ENCODE results near the gene CYLD.

The CYLD gene

GRCh38 chr16:50744881-50745280 lies 3.0 kb downstream of the CYLD start:
- H3K36me3 ChIP-seq (ENCODE audit: insufficient read depth, low read depth, low read length), result no peaks in the 10 kb centered on the region
- H3K27ac ChIP-seq (ENCODE audit: low read length), result no peak overlapping the region
- peaks cover 25% of the 10 kb centered on the region for H3K4me1 ChIP-seq (ENCODE audit: insufficient read depth, low read length)
- no peak overlapping the region; the same call in 1 of the 2 replicates for H3K9ac ChIP-seq (ENCODE audit: low read depth, low read length)
- peak overlapping the region; percentile 82; the same call in 1 of the 2 replicates for H3K4me3 ChIP-seq (ENCODE audit: low read length)
- no peaks in the 10 kb centered on the region for H3K9me3 ChIP-seq (ENCODE audit: insufficient read depth, low read depth, low read length)
- H3K27me3 ChIP-seq (ENCODE audit: insufficient read depth, low read length), result no peaks in the 10 kb centered on the region

- Histone ChIP-seq H3K27me3 (ENCODE audit: insufficient read depth, low read length) (no peaks in the 10 kb centered on the region), H3K9me3 (ENCODE audit: insufficient read depth, low read depth, low read length) (no peaks in the 10 kb centered on the region), H3K4me1 (ENCODE audit: insufficient read depth, low read length) (peaks cover 25% of the 10 kb centered on the region), H3K27ac (ENCODE audit: low read length) (no peak overlapping the region), H3K4me3 (ENCODE audit: low read length) (no peak overlapping the region), H3K9ac (ENCODE audit: low read depth, low read length) (no peak overlapping the region), H3K36me3 (ENCODE audit: insufficient read depth, low read depth, low read length) (no peaks in the 10 kb centered on the region)
Observed at GRCh38 chr16:50745940-50746339, 4.1 kb downstream of the CYLD start.

GRCh38 chr16:50747207-50747956 lies 5.5 kb downstream of the CYLD start:
- peaks cover 25% of the 10 kb centered on the region for H3K4me1 ChIP-seq (ENCODE audit: insufficient read depth, low read length)
- no peak overlapping the region for H3K9ac ChIP-seq (ENCODE audit: low read depth, low read length)
- H3K27me3 ChIP-seq (ENCODE audit: insufficient read depth, low read length), result no peaks in the 10 kb centered on the region
- H3K4me3 ChIP-seq (ENCODE audit: low read length), result no peak overlapping the region
- H3K27ac ChIP-seq (ENCODE audit: low read length), result no peak overlapping the region
- no peaks in the 10 kb centered on the region for H3K9me3 ChIP-seq (ENCODE audit: insufficient read depth, low read depth, low read length)
- H3K36me3 ChIP-seq (ENCODE audit: insufficient read depth, low read depth, low read length), result no peaks in the 10 kb centered on the region

GRCh38 chr16:50751528-50751927 lies 9.6 kb downstream of the CYLD start:
- no peaks in the 10 kb centered on the region for H3K4me1 ChIP-seq (ENCODE audit: insufficient read depth, low read length)
- H3K9me3 ChIP-seq (ENCODE audit: insufficient read depth, low read depth, low read length), result no peaks in the 10 kb centered on the region
- 0 out of 2 replicates have a peak, but pooled peaks cover 4% of the 10 kb centered on the region for H3K36me3 ChIP-seq (ENCODE audit: insufficient read depth, low read depth, low read length)
- no peaks in the 10 kb centered on the region for H3K27me3 ChIP-seq (ENCODE audit: insufficient read depth, low read length)
- no peak overlapping the region for H3K27ac ChIP-seq (ENCODE audit: low read length)
- H3K4me3 ChIP-seq (ENCODE audit: low read length), result no peak overlapping the region
- H3K9ac ChIP-seq (ENCODE audit: low read depth, low read length), result no peak overlapping the region

GRCh38 chr16:50752471-50753235 lies 10.8 kb downstream of the CYLD start:
- Histone ChIP-seq H3K9ac (ENCODE audit: low read depth, low read length) (no peak overlapping the region), H3K4me1 (ENCODE audit: insufficient read depth, low read length) (no peaks in the 10 kb centered on the region), H3K27ac (ENCODE audit: low read length) (no peak overlapping the region), H3K9me3 (ENCODE audit: insufficient read depth, low read depth, low read length) (no peaks in the 10 kb centered on the region), H3K36me3 (ENCODE audit: insufficient read depth, low read depth, low read length) (0 out of 2 replicates have a peak, but pooled peaks cover 4% of the 10 kb centered on the region), H3K27me3 (ENCODE audit: insufficient read depth, low read length) (no peaks in the 10 kb centered on the region), H3K4me3 (ENCODE audit: low read length) (no peak overlapping the region)

GRCh38 chr16:50756473-50756872 lies 14.6 kb downstream of the CYLD start:
- no peak overlapping the region for H3K27ac ChIP-seq (ENCODE audit: low read length)
- H3K27me3 ChIP-seq (ENCODE audit: insufficient read depth, low read length), result no peaks in the 10 kb centered on the region
- H3K9ac ChIP-seq (ENCODE audit: low read depth, low read length), result no peak overlapping the region
- H3K4me1 ChIP-seq (ENCODE audit: insufficient read depth, low read length), result no peaks in the 10 kb centered on the region
- no peaks in the 10 kb centered on the region for H3K9me3 ChIP-seq (ENCODE audit: insufficient read depth, low read depth, low read length)
- H3K4me3 ChIP-seq (ENCODE audit: low read length), result no peak overlapping the region
- H3K36me3 ChIP-seq (ENCODE audit: insufficient read depth, low read depth, low read length), result 0 out of 2 replicates have a peak, but pooled peaks cover 4% of the 10 kb centered on the region

GRCh38 chr16:50761267-50761666 lies 19.4 kb downstream of the CYLD start:
- Histone ChIP-seq H3K27me3 (ENCODE audit: insufficient read depth, low read length) (no peaks in the 10 kb centered on the region), H3K9me3 (ENCODE audit: insufficient read depth, low read depth, low read length) (peaks cover 3% of the 10 kb centered on the region; the same call in 1 of the 2 replicates), H3K9ac (ENCODE audit: low read depth, low read length) (no peak overlapping the region)

GRCh38 chr16:50762241-50762640 lies 20.4 kb downstream of the CYLD start:
- Histone ChIP-seq H3K27ac (ENCODE audit: low read length) (no peak overlapping the region), H3K4me3 (ENCODE audit: low read length) (no peak overlapping the region), H3K27me3 (ENCODE audit: insufficient read depth, low read length) (no peaks in the 10 kb centered on the region), H3K9me3 (ENCODE audit: insufficient read depth, low read depth, low read length) (peaks cover 5% of the 10 kb centered on the region; the same call in 1 of the 2 replicates), H3K4me1 (ENCODE audit: insufficient read depth, low read length) (no peaks in the 10 kb centered on the region), H3K36me3 (ENCODE audit: insufficient read depth, low read depth, low read length) (no peaks in the 10 kb centered on the region), H3K9ac (ENCODE audit: low read depth, low read length) (no peak overlapping the region)

More at GRCh38 chr16:50761267-50761666, 19.4 kb downstream of the CYLD start:
- Histone ChIP-seq H3K4me1 (ENCODE audit: insufficient read depth, low read length) (no peaks in the 10 kb centered on the region), H3K4me3 (ENCODE audit: low read length) (no peak overlapping the region), H3K36me3 (ENCODE audit: insufficient read depth, low read depth, low read length) (no peaks in the 10 kb centered on the region), H3K27ac (ENCODE audit: low read length) (no peak overlapping the region)

GRCh38 chr16:50763211-50763610 lies 21.3 kb downstream of the CYLD start:
- Histone ChIP-seq H3K4me1 (ENCODE audit: insufficient read depth, low read length) (no peaks in the 10 kb centered on the region), H3K27me3 (ENCODE audit: insufficient read depth, low read length) (no peaks in the 10 kb centered on the region), H3K36me3 (ENCODE audit: insufficient read depth, low read depth, low read length) (no peaks in the 10 kb centered on the region), H3K4me3 (ENCODE audit: low read length) (no peak overlapping the region), H3K9me3 (ENCODE audit: insufficient read depth, low read depth, low read length) (peaks cover 5% of the 10 kb centered on the region; the same call in 1 of the 2 replicates), H3K27ac (ENCODE audit: low read length) (no peak overlapping the region), H3K9ac (ENCODE audit: low read depth, low read length) (no peak overlapping the region)

GRCh38 chr16:50765260-50765659 lies 23.4 kb downstream of the CYLD start:
- Histone ChIP-seq H3K36me3 (ENCODE audit: insufficient read depth, low read depth, low read length) (no peaks in the 10 kb centered on the region), H3K4me3 (ENCODE audit: low read length) (no peak overlapping the region), H3K9ac (ENCODE audit: low read depth, low read length) (no peak overlapping the region), H3K9me3 (ENCODE audit: insufficient read depth, low read depth, low read length) (peaks cover 5% of the 10 kb centered on the region; the same call in 1 of the 2 replicates), H3K27ac (ENCODE audit: low read length) (no peak overlapping the region), H3K4me1 (ENCODE audit: insufficient read depth, low read length) (no peaks in the 10 kb centered on the region), H3K27me3 (ENCODE audit: insufficient read depth, low read length) (no peaks in the 10 kb centered on the region)

- Histone ChIP-seq H3K27ac (ENCODE audit: low read length) (no peak overlapping the region), H3K9me3 (ENCODE audit: insufficient read depth, low read depth, low read length) (peaks cover 5% of the 10 kb centered on the region; the same call in 1 of the 2 replicates), H3K9ac (ENCODE audit: low read depth, low read length) (no peak overlapping the region), H3K4me1 (ENCODE audit: insufficient read depth, low read length) (no peaks in the 10 kb centered on the region), H3K27me3 (ENCODE audit: insufficient read depth, low read length) (no peaks in the 10 kb centered on the region), H3K36me3 (ENCODE audit: insufficient read depth, low read depth, low read length) (no peaks in the 10 kb centered on the region), H3K4me3 (ENCODE audit: low read length) (no peak overlapping the region)
Observed at GRCh38 chr16:50765861-50766260, 24.0 kb downstream of the CYLD start.

GRCh38 chr16:50767197-50767596 lies 25.3 kb downstream of the CYLD start:
- Histone ChIP-seq H3K27ac (ENCODE audit: low read length) (no peak overlapping the region), H3K27me3 (ENCODE audit: insufficient read depth, low read length) (no peaks in the 10 kb centered on the region), H3K9ac (ENCODE audit: low read depth, low read length) (no peak overlapping the region), H3K36me3 (ENCODE audit: insufficient read depth, low read depth, low read length) (no peaks in the 10 kb centered on the region), H3K4me1 (ENCODE audit: insufficient read depth, low read length) (no peaks in the 10 kb centered on the region), H3K9me3 (ENCODE audit: insufficient read depth, low read depth, low read length) (peaks cover 5% of the 10 kb centered on the region; the same call in 1 of the 2 replicates), H3K4me3 (ENCODE audit: low read length) (no peak overlapping the region)

Measured in iPS-20b (cell line).